Esophagus (tissue), 2 donors: ENCODE measurements around the gene TNFAIP8L3. TPM values are rescaled to one million over a fixed set of nuclear protein-coding genes. Genes with fewer than 3 reads are reported as not detected.

Experiments used
- H3K27ac ChIP-seq, 2 donors: one replicate each; pipeline ENCODE4 v1.5.1; 2013; ENCODE audit warnings: low read depth in 2 of 2, mild to moderate bottlenecking in 2 of 2, inconsistent platforms in 1 of 2, low read length in 1 of 2, moderate library complexity in 1 of 2
- H3K27me3 ChIP-seq, 2 donors: one replicate each; pipeline ENCODE4 v1.6.1; 2013; ENCODE audit warnings: low read length in 2 of 2, control low read depth in 1 of 2, mild to moderate bottlenecking in 1 of 2; ENCODE audit not compliant: insufficient read depth in 2 of 2, control insufficient read depth in 1 of 2
- H3K36me3 ChIP-seq, 2 donors: one replicate each; pipeline ENCODE4 v1.6.1; 2013; ENCODE audit warnings: low read length in 1 of 2; ENCODE audit not compliant: control insufficient read depth in 2 of 2, insufficient read depth in 2 of 2
- H3K4me1 ChIP-seq, 2 donors: one replicate each; pipeline ENCODE4 v1.6.1; 2013; ENCODE audit warnings: low read length in 1 of 2; ENCODE audit not compliant: control insufficient read depth in 2 of 2, insufficient read depth in 2 of 2
- H3K4me3 ChIP-seq, 2 donors: one replicate each; pipeline ENCODE4 v1.5.1; 2013; ENCODE audit warnings: low read length in 2 of 2, mild to moderate bottlenecking in 2 of 2, low read depth in 1 of 2, moderate library complexity in 1 of 2
- H3K9me3 ChIP-seq, 2 donors: one replicate each; pipeline ENCODE4 v1.6.1; 2013; ENCODE audit warnings: mild to moderate bottlenecking in 2 of 2, low read depth in 1 of 2, low read length in 1 of 2, moderate library complexity in 1 of 2; ENCODE audit not compliant: control insufficient read depth in 2 of 2, insufficient read depth in 1 of 2
- WGBS, 2 donors: extraction: QIAGEN DNeasy Blood & Tissue Kit; methylation state at CpG; one replicate each; pipeline ENCODE4 v1.1.7; 2013; 5-methylcytosine and 5-hydroxymethylcytosine counted together
- polyA plus RNA-seq, 2 donors: library from polyadenylated mRNA; stranded (reverse); fragments of 200-250 nt; gene quantifications; one replicate each; pipeline ENCODE4 v1.2.3, GENCODE V29; 2013
- donor health status: healthy with polysubstance abuse.
- donor health status: Bipolar disorder and iron deficiency.

The TNFAIP8L3 gene
- polyA plus RNA-seq, 2 donors: 9.0 to 9.3 TPM

- no peak overlapping the region for H3K4me3 ChIP-seq
- peaks cover 3 to 15% of the 10 kb centered on the region in 2 donors for H3K4me1 ChIP-seq
- WGBS, 2 donors: 46 to 69% methylated on average over 6 of the region's 6 CpGs
- H3K9me3 ChIP-seq: no peaks in the 10 kb centered on the region
- H3K27me3 ChIP-seq: no peaks in the 10 kb centered on the region
- H3K36me3 ChIP-seq: no peaks in the 10 kb centered on the region
- peak overlapping the region; percentile 74 to 82 for H3K27ac ChIP-seq
These were observed 63.9 kb downstream of the TNFAIP8L3 start for GRCh38 chr15:51030649-51031316.

- Histone ChIP-seq H3K27ac (peak overlapping the region; percentile 95 to 96), H3K9me3 (no peaks in the 10 kb centered on the region), H3K4me3 (no peak overlapping the region), H3K27me3 (no peaks in the 10 kb centered on the region), H3K4me1 (peaks cover 2 to 7% of the 10 kb centered on the region in 2 donors), H3K36me3 (peaks cover 0 to 2% of the 10 kb centered on the region in 2 donors)
- 54 to 61% methylated on average over 3 of the region's 3 CpGs for WGBS, 2 donors
These were observed 69.3 kb downstream of the TNFAIP8L3 start for GRCh38 chr15:51025454-51025846.

- 40 to 48% methylated on average over 4 of the region's 4 CpGs for WGBS, 2 donors
- peaks cover 0 to 1% of the 10 kb centered on the region in 2 donors for H3K4me1 ChIP-seq
- peak overlapping the region in 1 of 2 donors; percentile 3 for H3K4me3 ChIP-seq
- no peaks in the 10 kb centered on the region for H3K9me3 ChIP-seq
- peak overlapping the region; percentile 95 to 96 for H3K27ac ChIP-seq
- no peaks in the 10 kb centered on the region for H3K27me3 ChIP-seq
- peaks cover 0 to 2% of the 10 kb centered on the region in 2 donors for H3K36me3 ChIP-seq
These were observed 69.8 kb downstream of the TNFAIP8L3 start for GRCh38 chr15:51024735-51025453.

- Histone ChIP-seq H3K27ac (no peak overlapping the region), H3K4me1 (no peaks in the 10 kb centered on the region), H3K9me3 (no peaks in the 10 kb centered on the region), H3K36me3 (peaks cover 0 to 2% of the 10 kb centered on the region in 2 donors), H3K27me3 (no peaks in the 10 kb centered on the region), H3K4me3 (no peak overlapping the region)
- WGBS, 2 donors: 93% methylated on average over 1 of the region's 1 CpG
These were observed 71.2 kb downstream of the TNFAIP8L3 start for GRCh38 chr15:51023499-51023898.

- Histone ChIP-seq H3K36me3 (peaks cover 0 to 2% of the 10 kb centered on the region in 2 donors), H3K9me3 (no peaks in the 10 kb centered on the region), H3K27ac (no peak overlapping the region), H3K4me3 (no peak overlapping the region), H3K4me1 (no peaks in the 10 kb centered on the region), H3K27me3 (no peaks in the 10 kb centered on the region)
These were observed 72.5 kb downstream of the TNFAIP8L3 start for GRCh38 chr15:51022206-51022605.

DNA sequence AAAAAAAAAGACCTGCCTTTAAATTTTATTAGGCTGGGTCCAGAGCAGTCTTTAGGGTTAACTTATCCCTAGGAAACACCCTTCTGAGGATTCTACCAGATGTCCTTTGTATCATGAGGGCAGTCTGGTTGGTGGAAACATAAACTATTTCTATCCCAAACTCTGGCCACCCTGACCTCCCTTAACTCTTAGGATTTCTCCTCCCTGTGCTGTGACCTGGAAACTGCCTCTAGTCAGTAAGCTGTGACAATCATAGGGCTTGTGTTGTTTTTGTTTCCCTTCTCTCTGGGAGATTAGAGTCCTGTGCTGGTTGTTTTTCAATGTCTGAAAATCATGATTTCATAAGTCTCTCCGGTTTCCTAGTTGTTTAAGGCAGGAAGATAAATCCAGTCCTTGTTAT is 78.1 kb downstream of the TNFAIP8L3 start:
- 64 to 71% methylated on average over 1 of the region's 1 CpG for WGBS, 2 donors
- no peak overlapping the region for H3K4me3 ChIP-seq
- H3K36me3 ChIP-seq: no peaks in the 10 kb centered on the region
- no peaks in the 10 kb centered on the region for H3K4me1 ChIP-seq
- H3K27ac ChIP-seq: no peak overlapping the region
- no peaks in the 10 kb centered on the region for H3K9me3 ChIP-seq
- H3K27me3 ChIP-seq: no peaks in the 10 kb centered on the region

DNA sequence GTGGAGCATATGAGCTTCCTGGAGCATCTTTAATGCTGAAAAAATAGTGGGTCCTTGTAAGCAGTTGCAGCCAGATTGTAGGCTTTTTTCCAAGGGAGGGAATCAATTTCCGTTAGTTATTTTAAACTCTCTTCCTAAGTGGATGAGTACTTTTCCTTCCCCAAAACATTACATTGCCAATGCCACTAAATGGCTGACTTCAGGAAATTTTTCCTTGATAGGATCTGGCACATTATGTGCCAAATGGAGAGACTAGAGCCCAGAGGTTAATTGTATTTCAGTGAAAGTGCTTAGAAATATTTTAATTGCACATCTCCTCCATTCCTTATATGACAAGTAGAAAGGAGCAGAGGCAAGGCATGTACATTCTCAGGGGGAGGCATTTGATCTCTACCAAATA is 83.5 kb downstream of the TNFAIP8L3 start:
- Histone ChIP-seq H3K27me3 (no peaks in the 10 kb centered on the region), H3K27ac (no peak overlapping the region), H3K36me3 (no peaks in the 10 kb centered on the region), H3K4me1 (no peaks in the 10 kb centered on the region), H3K4me3 (no peak overlapping the region), H3K9me3 (no peaks in the 10 kb centered on the region)
- WGBS, 2 donors: 65 to 80% methylated on average over 1 of the region's 1 CpG

DNA sequence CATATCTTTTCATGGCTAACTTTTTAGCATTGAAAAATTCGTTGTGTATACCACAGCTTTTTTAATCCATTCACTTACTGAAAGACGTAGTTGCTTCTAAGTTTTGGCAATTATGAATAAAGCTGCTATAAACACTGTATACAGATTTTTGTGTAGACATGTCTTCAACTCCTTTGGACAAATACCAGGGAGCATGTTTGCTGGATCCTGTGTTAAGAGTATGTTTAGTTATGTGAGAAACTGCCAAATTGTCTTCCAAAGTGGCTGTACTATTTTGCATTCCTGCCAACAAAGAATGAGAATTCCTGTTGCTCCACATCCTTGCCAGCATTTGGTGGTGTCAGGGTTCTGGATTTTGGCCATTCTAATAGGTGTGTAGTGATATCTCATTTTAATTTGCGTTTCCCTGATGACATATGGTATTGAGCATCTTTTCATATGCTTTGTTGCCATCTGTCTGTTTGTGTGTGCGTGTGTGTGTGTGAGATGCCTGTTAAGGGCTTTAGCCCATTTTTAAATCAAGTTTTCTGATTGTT is 87.5 kb downstream of the TNFAIP8L3 start:
- no peaks in the 10 kb centered on the region for H3K9me3 ChIP-seq
- 60 to 69% methylated on average over 4 of the region's 4 CpGs for WGBS, 2 donors
- no peak overlapping the region for H3K4me3 ChIP-seq
- H3K27me3 ChIP-seq: no peaks in the 10 kb centered on the region
- H3K36me3 ChIP-seq: peaks cover 0 to 2% of the 10 kb centered on the region in 2 donors
- H3K27ac ChIP-seq: no peak overlapping the region
- peaks cover 0 to 3% of the 10 kb centered on the region in 2 donors for H3K4me1 ChIP-seq
